HepG2 (cell line): ENCODE results near the gene STMN1. TPM values are rescaled to one million over a fixed set of nuclear protein-coding genes. Genes with fewer than 3 reads are reported as not detected.
A peak's percentile ranks its signal among the peaks of the same experiment; 100 is the strongest.

Experiments used
- SRY ChIP-seq: sonication (generic); formaldehyde crosslinking; IDR thresholded peaks from 2 replicates; pipeline ENCODE4 v1.8.0; 2022; ENCODE audit warnings: mild to moderate bottlenecking, missing genetic modification reagents
- ZFP90 ChIP-seq: sonication (generic); formaldehyde crosslinking; IDR thresholded peaks from 2 replicates; pipeline ENCODE4 v1.8.0; 2022; ENCODE audit warnings: missing genetic modification reagents, mild to moderate bottlenecking, inconsistent platforms, borderline replicate concordance
- polyA plus RNA-seq, 8 experiments: library from polyadenylated mRNA; depleted of rRNA in 3 of 8; stranded (reverse) in 7 of 8; unstranded in 1 of 8; fragments of >200 nt; fragmentation: Illumina TruSeq in 4 of 8; extraction: Trizol in 4 of 8; gene quantifications; 2 replicates each; pipeline versions ENCODE4 v1.2.1 to v1.2.3, GENCODE V29; 2011 to 2016; ENCODE audit warnings: low read depth in 4 of 8, missing spikeins in 1 of 8, mixed read lengths in 1 of 8; ENCODE audit not compliant: insufficient read depth in 1 of 8
- total RNA-seq, 5 experiments: library from RNA; depleted of rRNA; stranded (reverse); fragments of >200 nt; fragmentation: Illumina TruSeq; extraction: Trizol; gene quantifications; 2 replicates each; pipeline ENCODE4 v1.2.3, GENCODE V29; 2016; ENCODE audit warnings: low read depth in 1 of 5
- TF ChIP-seq, protein P1 (sequence below): sonication (generic); formaldehyde crosslinking; IDR thresholded peaks from 2 replicates; pipeline ENCODE4 v1.5.0; 2020; ENCODE audit warnings: mild to moderate bottlenecking, missing genetic modification reagents, borderline replicate concordance

STMN1 gene
- total and polyA plus RNA-seq, 2 of the 13 experiments (the other 11 are each of a cell fraction or from before 2014, with no cell fraction given): 45.9 to 409 TPM

GRCh38 chr1:25858906-25859789 lies 47.1 kb downstream of the STMN1 start, which contains the start of gene AUNIP (continued):
- TF ChIP-seq, protein P1, sequence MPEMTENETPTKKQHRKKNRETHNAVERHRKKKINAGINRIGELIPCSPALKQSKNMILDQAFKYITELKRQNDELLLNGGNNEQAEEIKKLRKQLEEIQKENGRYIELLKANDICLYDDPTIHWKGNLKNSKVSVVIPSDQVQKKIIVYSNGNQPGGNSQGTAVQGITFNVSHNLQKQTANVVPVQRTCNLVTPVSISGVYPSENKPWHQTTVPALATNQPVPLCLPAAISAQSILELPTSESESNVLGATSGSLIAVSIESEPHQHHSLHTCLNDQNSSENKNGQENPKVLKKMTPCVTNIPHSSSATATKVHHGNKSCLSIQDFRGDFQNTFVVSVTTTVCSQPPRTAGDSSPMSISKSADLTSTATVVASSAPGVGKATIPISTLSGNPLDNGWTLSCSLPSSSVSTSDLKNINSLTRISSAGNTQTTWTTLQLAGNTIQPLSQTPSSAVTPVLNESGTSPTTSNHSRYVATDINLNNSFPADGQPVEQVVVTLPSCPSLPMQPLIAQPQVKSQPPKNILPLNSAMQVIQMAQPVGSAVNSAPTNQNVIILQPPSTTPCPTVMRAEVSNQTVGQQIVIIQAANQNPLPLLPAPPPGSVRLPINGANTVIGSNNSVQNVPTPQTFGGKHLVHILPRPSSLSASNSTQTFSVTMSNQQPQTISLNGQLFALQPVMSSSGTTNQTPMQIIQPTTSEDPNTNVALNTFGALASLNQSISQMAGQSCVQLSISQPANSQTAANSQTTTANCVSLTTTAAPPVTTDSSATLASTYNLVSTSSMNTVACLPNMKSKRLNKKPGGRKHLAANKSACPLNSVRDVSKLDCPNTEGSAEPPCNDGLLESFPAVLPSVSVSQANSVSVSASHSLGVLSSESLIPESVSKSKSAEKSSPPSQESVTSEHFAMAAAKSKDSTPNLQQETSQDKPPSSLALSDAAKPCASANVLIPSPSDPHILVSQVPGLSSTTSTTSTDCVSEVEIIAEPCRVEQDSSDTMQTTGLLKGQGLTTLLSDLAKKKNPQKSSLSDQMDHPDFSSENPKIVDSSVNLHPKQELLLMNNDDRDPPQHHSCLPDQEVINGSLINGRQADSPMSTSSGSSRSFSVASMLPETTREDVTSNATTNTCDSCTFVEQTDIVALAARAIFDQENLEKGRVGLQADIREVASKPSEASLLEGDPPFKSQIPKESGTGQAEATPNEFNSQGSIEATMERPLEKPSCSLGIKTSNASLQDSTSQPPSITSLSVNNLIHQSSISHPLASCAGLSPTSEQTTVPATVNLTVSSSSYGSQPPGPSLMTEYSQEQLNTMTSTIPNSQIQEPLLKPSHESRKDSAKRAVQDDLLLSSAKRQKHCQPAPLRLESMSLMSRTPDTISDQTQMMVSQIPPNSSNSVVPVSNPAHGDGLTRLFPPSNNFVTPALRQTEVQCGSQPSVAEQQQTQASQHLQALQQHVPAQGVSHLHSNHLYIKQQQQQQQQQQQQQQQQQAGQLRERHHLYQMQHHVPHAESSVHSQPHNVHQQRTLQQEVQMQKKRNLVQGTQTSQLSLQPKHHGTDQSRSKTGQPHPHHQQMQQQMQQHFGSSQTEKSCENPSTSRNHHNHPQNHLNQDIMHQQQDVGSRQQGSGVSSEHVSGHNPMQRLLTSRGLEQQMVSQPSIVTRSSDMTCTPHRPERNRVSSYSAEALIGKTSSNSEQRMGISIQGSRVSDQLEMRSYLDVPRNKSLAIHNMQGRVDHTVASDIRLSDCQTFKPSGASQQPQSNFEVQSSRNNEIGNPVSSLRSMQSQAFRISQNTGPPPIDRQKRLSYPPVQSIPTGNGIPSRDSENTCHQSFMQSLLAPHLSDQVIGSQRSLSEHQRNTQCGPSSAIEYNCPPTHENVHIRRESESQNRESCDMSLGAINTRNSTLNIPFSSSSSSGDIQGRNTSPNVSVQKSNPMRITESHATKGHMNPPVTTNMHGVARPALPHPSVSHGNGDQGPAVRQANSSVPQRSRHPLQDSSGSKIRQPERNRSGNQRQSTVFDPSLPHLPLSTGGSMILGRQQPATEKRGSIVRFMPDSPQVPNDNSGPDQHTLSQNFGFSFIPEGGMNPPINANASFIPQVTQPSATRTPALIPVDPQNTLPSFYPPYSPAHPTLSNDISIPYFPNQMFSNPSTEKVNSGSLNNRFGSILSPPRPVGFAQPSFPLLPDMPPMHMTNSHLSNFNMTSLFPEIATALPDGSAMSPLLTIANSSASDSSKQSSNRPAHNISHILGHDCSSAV (CRISPR knock-in tag): no peak
- TF ChIP-seq ZFP90 (CRISPR knock-in tag): peak; percentile 85
- TF ChIP-seq SRY: peak; percentile 50; the same call in 1 of the 2 replicates
